ENCODE results near the gene WHRN.

DNA sequence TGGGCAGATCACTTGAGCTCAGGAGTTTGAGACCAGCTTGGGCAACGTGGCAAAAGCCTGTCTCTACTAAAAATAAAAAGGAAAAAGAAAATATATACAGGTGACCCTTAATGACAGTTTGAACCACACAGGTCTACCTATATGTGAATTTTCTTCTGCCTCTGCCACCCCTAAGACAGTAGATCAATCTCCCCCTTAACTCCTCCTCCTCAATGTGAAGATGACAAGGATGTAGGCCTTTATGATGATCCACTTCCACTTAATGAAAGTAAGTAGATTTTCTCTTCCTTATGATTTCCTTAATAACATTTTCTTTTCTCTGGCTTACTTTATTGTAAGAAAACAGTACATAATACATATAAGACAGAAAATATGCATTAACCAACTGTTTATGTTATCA is 120.9 kb downstream of the WHRN start:
- no peak for TF ChIP-seq CTCF (IDR thresholded peaks at IDR 0.05; ENCODE audit: control extremely low read depth in 1 of 3, insufficient read depth in 1 of 3, low read depth in 1 of 3, low read length in 3 of 3)
- no peak for TF ChIP-seq POLR2AphosphoS5 (IDR thresholded peaks at IDR 0.05; ENCODE audit: low read depth, low read length)
- no peak for TF ChIP-seq RAD21 (IDR thresholded peaks at IDR 0.05 in 1 of 2, conservative IDR thresholded peaks at IDR 0.05 in 1 of 2; ENCODE audit: low read depth in 2 of 2, low read length in 2 of 2)
- TF ChIP-seq FOSL1 (IDR thresholded peaks at IDR 0.05; ENCODE audit: insufficient read depth, low read depth, low read length): no peak
- no peak for TF ChIP-seq JUND (IDR thresholded peaks at IDR 0.05; ENCODE audit: low read length)
- no peak for TF ChIP-seq GABPA (IDR thresholded peaks at IDR 0.05; ENCODE audit: borderline replicate concordance, insufficient read depth, low read length)
- TF ChIP-seq CREB1 (IDR thresholded peaks at IDR 0.05): no peak
- no peak for TF ChIP-seq BCL11A (IDR thresholded peaks at IDR 0.05; ENCODE audit: low read depth in 2 of 2, low read length in 2 of 2)
- no peak for TF ChIP-seq POLR2A (IDR thresholded peaks at IDR 0.05; ENCODE audit: control extremely low read depth in 1 of 2, low read depth in 2 of 2, low read length in 2 of 2)
- TF ChIP-seq CBX5 (IDR thresholded peaks at IDR 0.05; ENCODE audit: low read depth, low read length): no peak
- TF ChIP-seq ASH2L (IDR thresholded peaks at IDR 0.05; ENCODE audit: low read length): no peak
- no peak for TF ChIP-seq EP300 (IDR thresholded peaks at IDR 0.05; ENCODE audit: borderline replicate concordance in 1 of 2, low read depth in 2 of 2, low read length in 2 of 2)
- no peak for TF ChIP-seq SP4 (IDR thresholded peaks at IDR 0.05; ENCODE audit: low read length)

All from H1 (cell line).